GM21619 (cell line): ENCODE measurements around the gene UBE2I.

Source experiments
- ATAC-seq: cut with Tn5 transposase; IDR thresholded peaks from one replicate; pipeline ENCODE4 v1.9.1; 2021; ENCODE audit not compliant: unreplicated experiment

Gene UBE2I

GRCh38 chr16:1277151-1277598 is 32.3 kb upstream of the UBE2I start:
- ATAC-seq = no peak

DNA sequence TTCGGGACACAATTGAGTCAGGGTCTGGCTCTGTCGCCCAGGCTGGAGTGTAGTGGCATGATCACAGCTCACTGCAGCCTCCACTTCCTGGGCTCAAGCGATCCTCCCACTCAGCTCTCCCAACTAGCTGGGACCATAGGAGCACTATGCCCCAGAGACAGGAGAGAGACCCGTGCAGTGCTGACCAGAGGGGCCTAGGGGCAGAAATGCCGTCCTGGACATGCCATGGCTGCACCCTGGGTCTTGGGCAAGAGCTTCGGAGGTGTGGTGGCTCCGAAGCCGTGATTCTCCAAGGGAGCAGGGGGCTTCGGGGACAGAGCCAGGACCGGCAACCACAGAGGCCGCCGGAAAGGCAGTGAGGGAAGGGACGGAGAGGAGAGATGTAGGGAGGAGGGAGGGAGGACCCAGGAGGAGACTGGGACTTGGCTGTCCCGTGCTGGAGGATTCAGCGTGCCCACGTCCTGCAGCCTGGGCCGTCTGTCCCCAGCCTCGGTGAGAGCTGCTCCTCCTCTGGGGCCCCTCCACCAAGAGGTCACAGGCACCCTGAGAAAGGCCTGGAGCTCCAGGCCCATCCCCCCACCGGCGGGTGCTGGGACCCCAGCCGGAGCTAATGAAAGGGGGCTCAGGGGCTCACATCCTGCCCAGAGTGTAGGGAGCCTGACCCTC is 31.7 kb upstream of the UBE2I start:
- no peak for ATAC-seq

- no peak for ATAC-seq
Measured at GRCh38 chr16:1278477-1278876, 31.0 kb upstream of the UBE2I start.

- ATAC-seq = no peak
Measured at GRCh38 chr16:1279081-1279944, 30.1 kb upstream of the UBE2I start.

DNA sequence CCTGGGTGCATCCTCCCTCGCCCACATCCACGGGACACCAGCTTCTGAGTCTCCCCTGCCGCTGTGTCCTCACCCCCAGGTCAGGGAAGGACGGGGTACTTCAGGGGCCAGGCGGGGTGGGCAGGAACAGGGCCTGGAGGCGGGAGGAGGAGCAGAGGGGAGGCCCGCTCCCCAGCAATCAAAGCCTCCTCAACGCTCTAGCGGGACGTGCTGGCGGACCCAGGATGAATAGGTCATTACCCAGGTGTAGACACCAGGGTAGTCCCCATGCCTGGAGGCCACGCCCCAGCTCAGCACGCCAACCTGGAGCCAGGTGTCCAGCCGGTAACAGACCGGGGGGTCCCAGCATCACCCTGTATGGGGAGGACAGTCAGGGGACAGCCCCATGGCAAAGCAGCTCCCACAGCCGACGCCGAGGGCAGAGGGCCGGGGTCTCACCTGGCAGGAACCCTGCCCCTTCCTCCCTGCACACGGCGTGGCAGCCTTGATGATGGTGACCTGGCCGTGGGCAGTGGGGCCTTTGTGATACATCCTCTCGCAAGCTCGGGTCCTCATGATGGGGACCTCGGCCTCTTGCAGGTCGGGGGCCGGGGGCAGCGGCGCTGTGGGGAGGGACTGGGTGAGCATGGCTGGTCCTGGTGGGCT is 29.4 kb upstream of the UBE2I start:
- no peak for ATAC-seq

GRCh38 chr16:1280783-1281182 is 28.7 kb upstream of the UBE2I start:
- ATAC-seq = no peak

DNA sequence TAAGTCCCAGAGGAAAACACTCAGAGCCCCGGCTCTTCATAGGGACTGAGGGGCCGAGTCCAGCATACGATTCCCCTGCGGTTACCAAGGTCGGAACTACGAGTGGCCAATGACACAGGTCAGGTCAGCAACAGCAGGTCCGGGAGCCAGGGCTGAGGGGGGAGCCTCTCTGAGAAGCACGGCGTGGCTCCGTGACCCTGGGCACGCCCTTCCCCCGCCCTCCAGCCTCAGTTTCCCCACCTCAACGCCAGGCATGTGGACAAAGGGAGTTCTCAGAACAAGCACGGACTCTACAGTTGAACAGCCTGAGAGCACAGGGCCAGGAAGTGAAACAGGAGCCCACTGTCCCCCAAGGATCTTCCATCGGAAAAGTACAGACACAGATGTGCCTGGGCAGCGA is 27.9 kb upstream of the UBE2I start:
- ATAC-seq = no peak

DNA sequence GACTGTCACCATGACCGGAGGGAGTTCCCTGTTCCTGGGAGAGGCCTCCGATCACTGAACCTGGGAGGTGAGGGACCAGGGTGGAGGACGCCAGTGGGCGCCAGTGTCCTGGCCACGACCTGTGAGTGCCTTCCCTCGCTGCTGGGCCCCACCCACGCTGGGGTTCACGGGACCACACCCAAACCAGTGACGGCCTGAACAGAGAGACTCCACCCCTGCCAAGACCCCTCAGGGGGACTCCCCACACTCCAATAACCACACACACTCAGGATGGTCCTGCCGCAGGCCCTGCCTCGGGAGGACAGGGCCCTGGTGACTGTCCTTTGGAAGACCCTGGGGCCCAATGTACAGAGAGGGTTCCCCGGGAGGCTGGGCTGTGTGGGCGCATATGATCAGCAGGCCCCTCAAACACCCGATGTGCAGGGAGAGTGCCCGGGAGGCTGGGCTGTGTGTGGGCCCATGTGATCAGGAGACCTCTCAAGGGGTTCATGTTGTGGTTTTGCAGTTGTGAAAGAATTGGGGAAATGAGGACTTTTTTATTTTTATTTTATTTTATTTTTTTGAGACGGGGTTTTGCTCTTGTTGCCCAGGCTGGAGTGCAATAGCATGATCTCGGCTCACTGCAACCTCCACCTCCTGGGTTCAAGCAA is 27.0 kb upstream of the UBE2I start:
- no peak for ATAC-seq

- no peak for ATAC-seq
Measured at GRCh38 chr16:1283296-1283695, 26.1 kb upstream of the UBE2I start.

GRCh38 chr16:1283996-1284616 is 25.3 kb upstream of the UBE2I start:
- ATAC-seq = no peak

DNA sequence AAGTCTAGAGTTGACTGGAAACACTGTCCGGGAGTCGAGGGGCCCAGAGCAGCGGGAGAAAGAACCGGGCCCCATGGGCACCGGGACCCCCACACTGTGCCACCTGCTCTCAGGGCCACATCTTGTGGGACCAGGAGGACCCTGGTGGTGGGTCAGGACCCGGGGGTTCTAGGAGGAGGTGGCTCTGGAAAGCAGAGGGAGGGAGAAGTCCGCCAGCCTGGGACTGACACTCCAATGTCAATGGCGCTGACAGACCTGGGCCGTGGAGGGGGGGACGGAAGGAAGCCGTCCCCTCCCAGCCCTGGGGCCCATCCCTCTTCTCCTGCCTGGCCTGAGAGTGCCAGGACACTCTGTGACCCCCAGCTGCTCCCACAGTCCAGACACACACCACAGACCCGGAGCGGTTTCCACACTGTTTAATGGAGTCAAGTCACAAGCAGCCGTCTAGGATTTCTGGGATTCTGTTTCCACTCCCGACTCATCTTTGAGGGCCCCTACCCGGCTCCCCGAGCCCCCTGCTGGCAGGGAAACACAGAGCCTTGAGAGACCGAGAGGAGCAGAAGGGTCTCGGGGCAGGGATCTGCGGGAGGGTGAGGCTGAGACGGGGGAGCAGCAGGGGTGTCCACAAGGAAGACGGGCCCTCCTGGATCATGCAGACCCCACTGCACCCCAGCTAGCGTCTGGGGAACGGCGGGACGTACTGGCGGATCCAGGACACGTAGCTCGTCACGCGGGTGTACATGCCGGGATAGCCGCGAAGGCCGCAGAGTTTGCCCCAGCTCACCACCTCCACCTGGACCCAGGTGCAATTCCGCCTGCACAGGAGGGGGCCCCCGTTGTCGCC is 23.5 kb upstream of the UBE2I start:
- ATAC-seq = no peak

DNA sequence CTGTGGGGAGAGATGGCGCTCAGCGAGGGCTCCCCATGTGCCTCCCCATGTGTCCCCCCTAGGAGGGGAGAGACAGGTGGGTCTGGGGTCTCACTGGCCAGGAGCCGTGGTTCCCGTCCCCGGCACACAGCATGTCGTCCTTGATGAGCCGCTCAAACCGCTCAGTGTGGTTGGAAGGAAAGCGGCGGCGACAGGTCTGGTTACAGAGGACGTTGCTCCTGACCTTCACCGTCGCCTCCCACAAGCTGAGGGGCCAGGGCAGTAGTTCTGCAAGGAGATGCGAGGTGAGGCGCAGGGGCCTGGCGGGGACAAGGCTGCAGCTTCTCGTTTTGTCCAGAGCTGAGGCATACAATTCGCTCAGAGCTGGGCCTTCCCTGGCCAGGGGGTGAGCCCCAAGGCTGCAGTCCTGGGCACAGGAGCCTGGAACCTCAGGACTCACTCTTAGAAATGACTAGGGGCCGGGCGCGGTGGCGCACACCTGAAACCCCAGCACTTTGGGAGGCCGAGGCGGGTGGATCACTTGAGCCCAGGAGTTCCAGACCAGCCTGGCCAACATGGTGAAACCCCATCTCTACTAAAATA is 22.8 kb upstream of the UBE2I start:
- ATAC-seq = no peak

GRCh38 chr16:1287982-1288670 is 21.3 kb upstream of the UBE2I start:
- ATAC-seq = no peak

DNA sequence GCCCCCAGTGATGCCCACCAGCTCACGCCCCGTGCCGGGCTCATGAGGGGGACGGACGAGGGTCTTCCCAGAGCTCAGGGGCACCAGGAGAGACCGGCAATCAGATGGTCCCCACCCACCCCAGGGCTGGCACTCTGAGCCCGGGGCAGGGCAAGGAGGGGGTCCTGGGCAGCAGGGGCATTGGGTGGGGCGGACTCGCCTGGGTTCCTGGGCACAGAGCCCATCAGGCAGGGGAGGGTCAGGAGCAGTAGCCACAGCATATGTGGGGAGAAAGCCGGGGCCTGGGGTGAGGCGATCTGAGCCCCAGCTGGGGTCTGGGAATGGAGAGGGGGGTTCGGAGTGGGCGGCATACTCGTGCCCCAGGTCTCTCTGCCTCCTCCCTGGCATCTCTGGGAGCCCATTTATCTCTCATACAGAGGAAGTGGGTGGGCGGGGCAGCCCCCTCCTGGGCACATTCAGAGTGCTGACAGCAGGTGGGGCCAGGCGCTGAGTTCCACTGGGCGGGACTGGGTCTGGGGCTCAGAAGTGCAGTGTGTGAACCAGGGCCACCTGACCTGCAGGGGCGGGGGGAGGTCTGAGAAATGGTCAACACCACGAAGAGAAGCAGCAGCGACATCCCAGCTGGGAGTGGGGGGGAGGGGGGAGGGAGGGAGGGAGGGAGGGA is 20.5 kb upstream of the UBE2I start:
- no peak for ATAC-seq

DNA sequence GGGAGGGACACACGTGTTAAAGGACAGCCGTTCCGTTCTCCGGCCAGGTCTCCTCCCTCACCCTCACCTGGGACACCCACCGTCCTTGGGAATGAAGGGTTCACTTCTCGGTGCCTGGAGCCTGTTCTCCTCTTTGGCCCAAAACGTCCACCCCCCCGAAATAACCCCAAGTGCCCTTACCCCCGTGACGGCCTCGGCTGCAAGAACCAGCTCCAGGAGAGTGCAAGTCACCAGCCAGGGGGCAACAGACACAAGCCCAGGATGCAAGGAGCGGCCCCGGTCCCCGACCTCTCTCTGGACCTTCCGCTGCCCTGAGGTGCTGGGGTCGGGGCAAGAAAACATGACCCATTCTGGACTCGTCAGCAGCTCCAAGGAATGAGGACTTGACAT is 20.0 kb upstream of the UBE2I start:
- ATAC-seq = no peak

DNA sequence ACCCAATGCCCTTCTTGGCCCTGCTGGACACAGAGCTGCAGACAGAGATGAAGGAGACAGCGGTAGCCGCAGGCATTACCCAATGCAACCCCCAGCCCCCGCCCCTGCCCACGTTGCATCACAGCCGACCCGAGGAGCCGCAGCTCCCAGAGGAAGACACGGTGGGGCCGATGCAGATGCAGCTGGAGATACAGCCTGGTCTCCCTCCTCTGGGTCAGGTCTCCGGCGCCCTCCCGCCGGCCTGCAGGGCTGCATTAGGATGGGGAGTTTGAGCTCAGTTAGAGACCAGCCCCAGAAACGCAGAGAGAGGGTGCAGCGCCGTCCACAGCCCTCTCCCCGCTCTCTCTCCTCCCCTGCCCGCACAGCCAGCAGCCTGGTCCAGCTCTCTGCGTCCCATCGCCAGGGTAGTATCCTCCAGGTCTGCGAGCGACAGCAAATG is 19.4 kb upstream of the UBE2I start:
- no peak for ATAC-seq

DNA sequence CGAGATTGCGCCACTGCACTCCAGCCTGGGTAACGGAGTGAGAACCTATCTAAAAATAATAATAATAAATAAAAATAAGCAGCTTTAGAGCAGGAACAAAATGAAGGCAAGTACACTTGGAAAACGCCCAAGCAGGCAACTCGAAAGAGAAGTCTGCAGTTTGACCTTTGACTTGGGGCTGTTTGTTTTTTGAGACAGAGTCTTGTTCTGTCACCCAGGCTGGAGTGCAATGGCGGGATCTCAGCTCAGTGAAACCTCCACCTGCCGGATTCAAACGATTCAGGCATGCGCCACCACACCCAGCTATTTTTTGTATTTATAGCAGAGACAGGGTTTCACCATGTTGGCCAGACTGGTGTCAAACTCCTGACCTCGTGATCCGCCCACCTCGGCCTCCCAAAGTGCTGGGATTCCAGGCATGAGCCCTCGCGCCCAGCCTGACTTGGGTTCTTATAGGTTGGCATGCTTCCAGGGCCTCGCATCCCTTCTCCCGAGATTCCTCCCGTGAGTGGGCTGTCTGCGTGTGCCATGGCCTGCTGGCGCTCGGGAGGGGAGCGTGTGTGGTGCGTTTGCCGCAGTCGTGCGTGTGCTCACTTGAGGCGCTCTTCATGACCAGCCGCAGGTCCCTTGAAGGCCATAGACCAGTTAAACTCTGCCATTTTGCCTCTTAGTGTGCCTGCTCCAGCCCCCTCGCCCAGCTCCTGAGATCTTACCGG is 18.4 kb upstream of the UBE2I start:
- no peak for ATAC-seq

- no peak for ATAC-seq
Measured at GRCh38 chr16:1291576-1291974, 17.9 kb upstream of the UBE2I start.
